ENCODE results near the gene ITGA3.

The ITGA3 gene

DNA sequence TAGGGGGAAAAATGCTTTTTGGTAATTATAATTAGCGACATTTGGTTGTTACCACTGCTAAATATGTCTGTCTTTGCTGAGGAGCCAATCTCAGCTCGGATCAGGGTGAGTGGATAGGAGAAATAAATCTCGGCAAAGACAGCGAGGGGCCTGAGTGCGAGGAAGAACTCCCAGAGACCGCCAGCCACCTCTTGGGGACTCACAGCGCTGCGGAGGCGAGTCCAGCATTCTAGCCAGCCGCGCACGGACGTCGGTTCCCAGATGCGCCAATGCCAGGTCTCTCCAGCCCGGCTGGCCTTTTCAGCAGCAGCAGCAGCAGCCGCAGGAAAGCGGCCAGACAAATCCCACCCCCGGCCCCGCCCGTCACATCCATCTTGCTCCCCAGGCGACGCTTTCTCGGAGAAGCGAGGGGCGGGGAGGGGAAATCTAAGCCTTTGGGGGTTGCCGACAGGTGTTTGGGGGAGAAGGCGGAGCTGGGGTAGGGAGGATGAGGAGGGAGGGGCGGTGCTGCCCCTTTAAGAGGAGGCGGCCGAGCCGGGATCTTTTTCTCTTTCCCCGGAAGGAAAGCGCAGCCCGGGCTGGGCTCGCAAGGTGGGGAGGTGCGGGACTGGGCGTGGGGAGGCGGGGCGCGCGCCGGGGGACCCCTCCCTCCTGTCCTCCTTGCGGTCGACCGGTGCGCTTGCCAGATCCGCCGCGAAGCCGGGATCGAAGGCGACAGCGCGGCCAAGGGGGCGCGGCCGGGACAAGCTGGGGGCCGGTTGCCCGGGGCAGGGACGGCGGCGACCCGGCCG, at the start of gene ITGA3:
TSS of gene ITGA3 (plus strand) at position 685 of the 791 bp plus-strand sequence. CDS start 330 bp downstream, outside the sequence.
- peak; percentile 92 for DNase-seq

- DNase-seq, result no peak
Measured at GRCh38 chr17:50009282-50009681, 46.6 kb upstream of the ITGA3 start.

- DNase-seq, result no peak
Measured at GRCh38 chr17:50013079-50013478, 42.8 kb upstream of the ITGA3 start.

GRCh38 chr17:50014471-50015088, 41.3 kb upstream of the ITGA3 start:
- DNase-seq, result no peak

DNA sequence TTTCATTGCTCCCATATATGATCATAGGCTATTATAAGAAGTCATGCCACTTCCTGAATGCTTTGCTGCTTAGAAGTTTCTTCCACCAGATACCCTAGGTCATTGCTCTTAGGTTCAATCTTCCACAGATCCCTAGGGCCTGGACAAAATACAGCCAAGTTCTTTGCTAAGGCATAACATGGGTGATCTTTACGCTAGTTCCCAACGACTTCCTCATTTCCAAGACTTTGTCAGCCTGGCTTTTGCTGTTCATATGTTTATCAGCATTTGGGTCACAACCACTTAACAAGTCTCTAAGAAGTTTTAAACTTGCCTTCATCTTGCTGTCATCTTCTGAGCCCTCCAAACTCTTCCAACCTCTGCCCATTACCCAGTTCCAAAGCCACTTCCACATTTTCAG, 40.8 kb upstream of the ITGA3 start:
- DNase-seq, result no peak

DNA sequence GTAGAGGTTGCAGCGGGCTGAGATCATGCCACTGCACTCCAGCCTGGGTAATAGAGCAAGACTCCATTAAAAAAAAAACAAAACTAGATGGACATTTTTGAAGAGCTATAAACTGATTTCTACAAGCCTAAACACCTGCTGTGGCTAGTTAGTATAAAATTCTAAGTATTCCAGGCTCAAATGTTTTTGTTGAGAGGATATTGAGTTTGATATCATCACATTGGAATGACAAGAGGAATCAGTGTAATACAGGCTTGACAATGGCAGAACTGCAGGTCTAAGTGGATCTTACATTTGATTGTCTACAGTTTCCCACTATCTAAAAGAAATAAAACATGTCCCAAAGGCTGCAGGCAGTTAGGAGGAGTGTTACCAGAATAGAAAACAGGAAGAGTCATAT, 37.0 kb upstream of the ITGA3 start:
- no peak for DNase-seq

DNA sequence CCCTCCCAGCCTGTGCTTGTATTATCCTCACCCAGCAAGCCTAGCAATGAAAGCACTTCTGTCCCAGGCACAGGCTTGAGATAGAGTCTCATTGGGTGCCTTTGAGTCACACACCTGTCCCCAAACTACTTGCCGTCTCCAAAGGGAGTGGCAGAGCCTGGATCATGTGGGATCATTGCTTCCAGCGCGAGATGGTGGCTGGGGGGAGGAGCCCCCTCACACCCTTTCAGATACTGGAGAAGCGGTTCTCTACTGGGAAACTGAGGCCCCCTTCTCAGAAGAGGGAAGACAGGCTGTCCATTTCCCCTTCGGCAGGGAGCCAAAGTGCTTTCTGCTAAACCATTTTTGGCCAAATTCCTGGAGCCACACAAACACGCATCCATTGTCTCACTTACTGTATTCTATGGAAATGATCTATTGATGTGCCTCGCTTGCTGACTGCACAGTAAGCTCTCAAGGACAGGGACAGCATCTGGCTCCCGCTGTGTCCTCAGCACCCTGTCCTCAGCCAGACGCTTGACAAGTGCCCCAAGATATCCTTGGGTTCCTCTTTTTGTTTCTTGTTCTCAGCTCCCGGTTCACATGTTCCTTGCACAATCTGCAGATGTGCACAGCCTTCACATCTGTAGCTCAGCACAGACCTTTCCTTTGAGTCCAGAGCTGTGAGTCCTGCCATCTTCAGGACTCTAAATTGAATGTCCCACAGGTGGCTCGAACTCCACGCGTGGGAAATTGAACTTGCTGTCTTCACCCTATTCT, 34.9 kb upstream of the ITGA3 start:
- DNase-seq, result peak; percentile 30

DNA sequence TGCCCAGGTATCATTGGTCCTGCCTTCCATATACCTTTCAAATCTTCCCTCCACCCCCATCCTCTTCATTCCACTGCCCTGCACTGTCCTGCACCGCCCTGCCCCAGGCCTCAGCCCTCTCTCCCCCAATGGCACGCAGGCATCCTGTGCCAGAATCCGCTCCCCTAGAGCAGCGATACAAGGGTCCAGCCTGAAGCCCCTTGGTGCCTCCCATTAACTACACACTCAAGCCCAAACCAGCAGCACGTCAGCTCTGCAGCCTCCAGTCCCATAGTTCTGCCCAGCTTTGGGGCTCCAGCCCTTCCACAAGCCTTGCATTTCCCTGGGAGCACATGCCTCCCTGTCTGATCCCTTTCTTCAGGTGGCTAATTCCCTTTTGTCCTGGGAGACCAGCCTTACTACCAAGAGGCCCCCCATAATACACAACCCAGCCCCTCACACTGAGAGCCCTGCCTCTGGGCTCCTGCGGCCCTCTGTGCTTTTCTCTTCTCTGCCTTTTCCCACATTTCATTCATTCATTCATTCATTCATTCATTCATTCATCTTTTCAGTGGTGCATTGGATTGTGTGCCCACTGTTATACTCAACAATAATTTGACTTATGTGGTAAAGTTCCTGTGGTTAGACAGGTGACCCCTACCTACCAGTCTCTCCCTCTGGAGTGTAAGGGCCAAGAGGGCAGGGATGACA, 34.1 kb upstream of the ITGA3 start:
- no peak for DNase-seq

DNA sequence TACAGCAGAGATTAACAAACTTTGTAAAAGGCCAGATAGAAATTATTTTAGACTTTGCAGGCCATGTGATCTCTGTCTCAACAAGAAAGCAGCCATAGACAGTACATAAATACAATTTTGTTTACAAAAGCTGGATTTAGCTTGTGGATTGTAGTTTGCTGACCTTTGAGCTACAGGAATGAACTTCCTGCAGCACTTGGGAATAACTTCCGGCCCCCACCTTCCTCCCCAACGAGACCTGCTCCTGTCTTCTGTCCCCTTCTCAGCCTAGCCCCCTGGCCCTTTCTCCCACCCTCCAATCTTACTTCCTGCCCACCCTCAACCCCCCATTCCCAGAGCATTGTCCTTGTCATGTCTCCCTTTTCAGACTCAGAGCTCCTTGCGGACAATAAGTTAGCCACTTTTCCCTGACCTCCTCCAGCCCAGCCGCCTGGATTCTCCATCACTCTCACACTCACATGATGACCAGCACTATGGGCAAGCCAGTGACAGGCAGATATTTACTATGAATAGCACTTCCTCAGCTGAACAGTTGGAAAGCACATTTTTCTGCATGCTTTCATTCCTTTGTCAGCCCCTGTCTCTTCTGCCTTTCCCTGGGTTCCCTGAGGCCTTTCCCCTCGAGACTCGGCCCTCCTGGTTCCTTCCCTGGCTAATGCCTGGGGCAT, 33.3 kb upstream of the ITGA3 start:
- DNase-seq, result no peak

DNA sequence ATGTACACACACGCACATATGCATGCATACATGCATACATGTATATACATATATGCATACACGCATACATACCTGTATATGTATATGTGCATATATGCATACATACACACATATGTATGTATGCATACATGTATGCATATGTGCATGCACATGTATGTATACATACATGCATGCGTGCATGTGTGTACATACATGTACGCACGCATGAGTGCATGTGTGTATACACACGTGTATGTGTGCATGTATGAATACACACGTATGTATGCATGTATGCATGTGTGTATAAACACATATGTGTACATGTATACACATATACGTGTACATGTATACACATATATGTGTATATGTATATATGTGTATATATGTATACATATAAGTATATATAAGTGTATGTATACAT, 32.4 kb upstream of the ITGA3 start:
- DNase-seq, result no peak

GRCh38 chr17:50024808-50025207, 31.1 kb upstream of the ITGA3 start:
- no peak for DNase-seq

GRCh38 chr17:50026046-50026675, 29.7 kb upstream of the ITGA3 start:
- no peak for DNase-seq

DNA sequence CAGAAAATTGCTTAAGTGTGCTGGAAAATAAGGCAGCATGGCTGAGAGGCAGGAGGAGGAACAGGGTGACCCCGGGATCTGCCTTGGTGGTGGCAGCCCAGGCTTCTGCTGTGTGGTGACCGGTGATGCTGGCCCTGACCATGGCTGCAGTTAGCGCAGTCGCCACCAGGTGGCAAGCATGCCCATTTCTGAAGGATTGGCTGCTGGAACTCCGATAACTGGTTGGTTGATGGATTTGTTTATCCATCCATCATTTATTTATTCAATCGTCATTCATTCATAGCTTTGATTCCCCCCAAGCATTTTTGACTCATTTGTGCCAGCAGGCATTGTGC, 29.1 kb upstream of the ITGA3 start:
- DNase-seq, result peak; percentile 69

DNA sequence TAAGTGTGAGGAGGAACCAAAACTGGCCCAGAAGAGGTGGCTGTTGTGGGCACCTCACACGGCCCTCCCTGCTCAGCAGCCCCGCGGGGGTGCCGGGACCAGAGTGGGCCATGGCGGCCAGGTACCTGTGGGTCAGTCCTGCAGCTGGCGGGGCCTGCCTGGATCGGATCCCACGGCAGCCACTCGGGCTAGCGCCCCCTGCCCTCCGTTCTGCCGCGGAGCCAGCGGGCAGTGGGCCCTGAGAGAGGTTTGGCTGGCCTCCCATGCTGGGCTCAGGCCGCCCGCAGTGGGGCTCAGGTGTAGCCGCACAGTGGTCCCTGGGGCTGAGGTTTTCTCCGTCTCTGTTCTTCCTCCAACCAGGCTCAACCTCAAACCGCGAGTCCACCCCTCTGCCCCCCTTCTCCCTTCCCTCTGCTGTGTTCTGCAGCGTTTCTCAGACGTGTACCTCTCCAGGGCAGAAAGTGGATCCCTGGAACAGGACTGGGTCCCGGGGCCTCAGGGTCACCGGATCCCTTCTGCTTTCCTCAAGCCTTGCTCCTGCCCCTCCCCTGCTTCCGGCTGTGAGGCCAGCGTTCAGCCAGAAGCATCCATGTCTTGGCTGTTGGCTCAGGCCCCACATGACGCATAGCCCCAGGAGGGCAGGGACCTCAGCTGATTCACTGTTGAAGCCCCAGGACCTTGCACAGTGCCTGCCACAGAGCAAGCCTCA, 28.6 kb upstream of the ITGA3 start:
- DNase-seq, result no peak

- DNase-seq, result no peak
Measured at GRCh38 chr17:50027881-50028735, 27.8 kb upstream of the ITGA3 start.

- DNase-seq, result no peak
Measured at GRCh38 chr17:50028736-50029120, 27.2 kb upstream of the ITGA3 start.

DNA sequence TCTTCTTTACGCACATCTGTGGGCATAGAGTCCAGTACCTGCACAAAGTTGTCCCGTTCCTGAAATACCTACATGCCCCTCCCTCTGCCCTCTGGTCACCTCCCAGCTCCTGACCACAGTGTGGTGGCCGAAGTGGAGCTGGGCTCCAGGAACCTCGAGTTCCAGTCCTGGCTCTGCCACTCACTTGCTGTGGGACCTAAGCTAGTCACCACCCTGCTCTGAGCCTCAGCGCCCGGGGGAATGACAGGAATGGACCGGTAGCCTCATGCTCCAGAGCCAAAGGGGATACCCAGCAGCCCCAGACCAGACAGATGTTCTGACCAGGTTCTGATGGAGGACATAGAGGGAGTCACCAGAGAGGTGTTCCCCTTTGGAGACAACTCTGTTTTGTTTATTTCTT, 26.7 kb upstream of the ITGA3 start:
- DNase-seq, result no peak

GRCh38 chr17:50033316-50033715, 22.6 kb upstream of the ITGA3 start:
- DNase-seq, result no peak

DNA sequence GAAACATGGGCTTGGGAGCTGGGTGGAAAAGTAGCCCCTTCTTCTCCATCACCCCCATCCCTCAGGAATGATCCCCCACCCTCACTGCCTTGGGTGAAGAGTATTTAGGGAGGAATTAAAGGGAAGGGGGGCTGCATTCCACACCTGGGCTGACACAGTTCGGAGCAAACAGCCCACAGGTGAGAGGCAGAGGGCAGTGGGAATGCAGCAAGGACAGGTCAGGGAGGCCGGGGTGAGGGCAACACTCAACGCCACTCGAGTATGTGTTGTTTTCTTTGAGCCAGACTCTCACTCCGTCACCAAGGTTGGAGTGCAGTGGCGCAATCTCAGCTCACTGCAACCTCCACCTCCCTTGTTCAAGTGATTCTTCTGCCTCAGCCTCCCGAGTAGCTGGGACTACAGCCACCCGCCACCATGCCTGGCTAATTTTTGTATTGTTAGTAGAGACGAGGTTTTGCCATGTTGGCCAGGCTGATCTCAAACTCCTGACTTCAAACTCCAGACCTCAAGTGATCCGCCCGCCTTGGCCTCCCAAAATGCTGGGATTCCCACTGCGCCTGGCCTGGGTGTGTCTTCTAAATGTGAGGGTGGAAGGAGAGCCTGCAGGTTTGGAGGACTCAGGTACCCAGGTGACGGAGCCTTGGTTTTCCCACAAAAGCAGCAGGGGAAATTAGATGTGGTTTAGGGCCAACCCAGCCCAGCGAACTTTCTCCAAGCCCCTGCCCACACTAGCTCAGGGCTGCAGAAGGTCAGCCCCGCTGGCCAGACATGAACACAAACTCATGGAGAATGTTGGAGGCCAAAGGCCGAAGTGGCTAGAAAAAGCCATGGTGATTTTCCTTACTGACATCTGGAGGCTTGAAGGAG, 21.2 kb upstream of the ITGA3 start:
- no peak for DNase-seq

GRCh38 chr17:50035421-50035879, 20.5 kb upstream of the ITGA3 start:
- peak; percentile 22 for DNase-seq

Data from NCI-H345 (cell line).